ENCODE results near the gene PPP2R1B.
A peak's percentile ranks its signal among the peaks of the same experiment; 100 is the strongest.
"Not testable (repeated sequence)": the region's sequence is repeated elsewhere in the genome, so short reads cannot be mapped to it uniquely, and the experiment has no call there.

PPP2R1B gene

GRCh38 chr11:111765984-111766833 is at the start of gene PPP2R1B:
Gene PPP2R1B (minus strand): TSS chr11:111766389. CDS start chr11:111766361, 28 bp downstream.
- DNase-seq (ENCODE audit: low read depth, low spot score) = peak; percentile 18

GRCh38 chr11:111815489-111815888 is 49.3 kb upstream of the PPP2R1B start:
- no peak for DNase-seq (ENCODE audit: low read depth, low spot score)

DNA sequence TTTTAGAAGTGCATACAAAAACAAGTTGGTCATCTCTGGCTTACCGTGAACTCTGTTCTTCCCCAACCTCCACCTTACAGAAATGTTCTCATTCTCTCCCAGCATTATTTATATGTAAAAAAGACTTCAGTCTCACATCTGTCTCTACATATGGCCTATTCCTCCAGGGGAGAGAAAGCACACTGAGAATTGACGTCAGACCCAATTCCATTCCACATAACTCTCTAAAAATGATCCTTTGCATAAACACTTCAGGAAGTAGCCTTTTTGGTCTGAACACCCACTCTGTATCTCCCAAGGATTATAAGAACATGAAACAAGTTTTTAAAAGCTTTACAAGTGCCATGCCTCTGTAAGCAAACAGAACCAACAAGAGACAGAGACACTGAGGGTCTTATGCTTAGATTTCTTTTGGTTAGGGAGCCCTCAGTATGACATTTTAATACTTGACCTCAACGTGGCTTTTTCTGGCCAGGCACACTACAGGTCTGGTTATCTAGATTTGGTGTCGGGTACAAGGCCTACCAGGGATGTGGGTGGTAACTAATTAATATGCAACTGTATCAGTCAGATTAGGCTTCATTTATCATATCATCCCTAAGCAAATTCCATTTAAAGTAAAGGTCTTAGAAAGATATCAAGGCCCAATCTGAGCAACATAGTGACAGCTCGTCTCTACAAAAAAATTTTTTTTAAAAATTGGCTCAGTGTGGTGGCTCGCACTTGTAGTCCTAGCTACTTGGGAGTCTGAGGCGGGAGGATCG is 48.5 kb upstream of the PPP2R1B start:
- peak; percentile 85 for DNase-seq (ENCODE audit: low read depth, low spot score)

- DNase-seq (ENCODE audit: low read depth, low spot score) = no peak
These were observed 47.9 kb upstream of the PPP2R1B start for GRCh38 chr11:111814106-111814505.

DNA sequence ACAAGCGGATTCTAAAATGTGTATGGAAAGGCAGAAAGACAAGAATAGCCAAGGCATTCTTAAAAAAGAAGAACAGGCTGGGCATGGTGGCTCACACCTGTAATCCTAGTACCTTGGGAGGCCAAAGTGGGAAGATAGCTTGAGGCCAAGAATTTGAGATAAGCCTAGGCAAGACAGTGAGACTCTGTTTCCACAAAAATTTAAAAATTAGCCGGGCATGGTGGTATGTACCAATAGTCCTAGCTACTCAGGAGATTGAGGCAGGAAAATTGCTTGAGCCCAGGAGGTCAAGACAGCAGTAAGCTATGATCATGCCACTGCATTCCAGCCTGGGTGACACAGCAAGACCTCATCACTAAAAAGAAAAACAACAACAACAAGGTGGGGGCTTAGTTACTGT is 46.0 kb upstream of the PPP2R1B start:
- DNase-seq (ENCODE audit: low read depth, low spot score) = no peak

DNA sequence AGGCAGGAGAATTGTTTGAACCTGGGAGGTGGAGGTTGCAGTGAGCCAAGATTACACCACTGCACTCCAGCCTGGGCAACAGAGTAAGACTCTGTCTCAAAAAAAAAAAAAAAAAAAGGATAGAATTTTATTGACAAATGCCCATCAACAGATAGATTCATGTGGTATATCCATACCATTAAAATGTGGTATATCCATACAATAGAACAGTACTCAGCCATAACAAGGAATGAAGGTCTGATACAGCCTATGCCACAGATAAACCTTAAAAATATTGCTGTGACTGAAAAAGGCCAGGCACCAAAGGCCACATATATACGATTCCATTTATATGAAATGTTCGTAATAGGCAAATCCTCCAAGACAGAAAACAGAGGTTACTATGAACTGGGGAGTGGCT is 45.3 kb upstream of the PPP2R1B start:
- DNase-seq (ENCODE audit: low read depth, low spot score) = no peak

DNA sequence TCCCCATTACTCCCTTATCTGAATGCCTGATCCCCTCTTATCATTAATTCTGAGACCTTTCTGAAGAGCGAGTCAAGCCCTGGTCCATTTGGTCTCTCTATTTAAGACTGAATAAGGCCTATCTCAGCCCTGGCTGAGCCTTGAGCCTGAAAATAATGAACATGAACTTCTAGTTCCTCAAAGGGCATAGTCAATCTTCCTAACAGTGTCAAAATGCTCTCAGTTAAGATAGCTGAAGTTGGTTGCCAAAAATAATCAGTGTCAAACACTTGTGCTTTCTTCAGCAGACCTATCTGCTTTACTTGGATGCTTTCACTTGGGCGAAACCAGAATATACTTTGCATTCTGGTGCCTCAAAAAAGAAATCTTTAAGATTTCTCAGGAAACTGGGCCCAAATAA is 42.6 kb upstream of the PPP2R1B start:
- DNase-seq (ENCODE audit: low read depth, low spot score) = no peak

DNA sequence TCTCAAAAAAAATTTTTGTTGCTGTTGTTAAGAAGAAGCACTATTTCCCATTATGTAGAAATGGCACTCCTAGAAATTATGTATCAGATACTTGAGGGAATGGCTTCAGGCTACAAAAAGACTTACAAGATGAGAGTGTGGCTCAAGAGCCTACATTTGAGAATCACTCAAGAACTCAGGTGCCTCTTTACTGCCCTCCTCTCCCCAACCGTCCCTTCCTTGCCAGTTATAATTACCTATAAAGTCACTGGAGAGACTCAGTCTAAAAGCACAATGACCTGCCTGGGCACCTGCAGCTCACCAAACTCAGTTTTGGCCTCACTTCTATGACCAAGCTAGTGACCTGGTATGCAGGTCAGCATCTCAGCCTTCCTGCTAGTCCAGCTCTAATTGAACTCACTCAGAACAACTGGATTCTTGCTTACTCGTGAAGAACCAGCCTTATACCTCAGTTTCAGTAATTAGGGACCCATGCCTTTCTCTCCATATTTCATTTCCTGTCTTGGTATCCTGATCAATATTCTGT is 41.9 kb upstream of the PPP2R1B start:
- no peak for DNase-seq (ENCODE audit: low read depth, low spot score)

DNA sequence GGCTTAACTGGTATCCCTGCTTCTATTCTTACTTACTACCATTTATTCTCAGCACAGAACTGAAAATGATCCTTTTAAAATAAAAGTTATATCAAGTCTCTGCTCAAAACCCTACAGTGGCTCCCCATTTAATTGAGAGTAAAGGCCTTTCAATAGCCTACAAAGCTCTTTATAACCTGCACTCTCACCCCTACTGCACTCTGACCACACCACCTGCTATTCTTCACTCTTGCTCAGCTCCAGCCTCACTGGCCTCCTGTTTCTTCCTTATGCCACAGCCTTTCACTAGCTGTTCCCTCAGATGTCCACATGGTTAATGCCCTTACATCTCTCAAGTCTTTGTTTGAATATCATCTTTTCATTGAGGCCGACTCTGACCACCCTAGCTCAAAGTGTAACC is 40.9 kb upstream of the PPP2R1B start:
- DNase-seq (ENCODE audit: low read depth, low spot score) = no peak

DNA sequence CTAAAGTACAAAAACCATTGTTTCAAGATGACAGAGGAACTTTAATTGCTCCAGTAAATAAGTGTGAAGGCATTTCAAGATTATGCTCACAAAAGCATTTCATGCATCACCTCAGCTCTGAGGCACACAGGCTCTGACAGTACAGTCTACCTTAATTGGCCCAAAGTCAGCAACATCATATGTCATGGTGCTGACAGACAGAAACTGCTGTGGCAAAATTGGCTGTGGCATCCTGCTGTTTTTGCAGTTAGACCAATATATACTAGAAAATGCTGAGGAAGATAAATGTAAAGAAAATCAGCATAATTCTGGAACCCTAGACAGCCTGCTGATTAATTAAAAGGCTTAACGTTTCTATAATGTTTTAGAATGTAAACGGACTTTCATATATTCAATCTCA is 34.9 kb upstream of the PPP2R1B start:
- no peak for DNase-seq (ENCODE audit: low read depth, low spot score)

DNA sequence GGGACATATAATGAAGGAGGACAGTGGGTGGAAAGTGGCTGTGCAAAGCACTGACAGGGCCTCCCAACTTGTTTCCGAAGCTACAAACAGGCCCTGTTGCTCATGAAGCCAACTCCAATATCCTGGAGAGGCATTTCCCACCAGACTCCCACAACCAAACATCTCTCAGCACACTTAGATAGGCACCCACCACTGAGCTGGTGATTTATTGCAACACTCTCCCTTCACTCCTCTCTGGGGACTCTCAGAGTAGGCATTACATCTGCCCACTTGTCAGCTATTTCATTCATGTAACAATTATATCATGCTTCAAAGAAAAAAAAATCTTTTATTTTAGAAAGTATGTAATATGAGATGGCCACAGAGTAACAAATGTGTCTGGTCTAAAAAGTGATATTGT is 32.1 kb upstream of the PPP2R1B start:
- no peak for DNase-seq (ENCODE audit: low read depth, low spot score)

DNA sequence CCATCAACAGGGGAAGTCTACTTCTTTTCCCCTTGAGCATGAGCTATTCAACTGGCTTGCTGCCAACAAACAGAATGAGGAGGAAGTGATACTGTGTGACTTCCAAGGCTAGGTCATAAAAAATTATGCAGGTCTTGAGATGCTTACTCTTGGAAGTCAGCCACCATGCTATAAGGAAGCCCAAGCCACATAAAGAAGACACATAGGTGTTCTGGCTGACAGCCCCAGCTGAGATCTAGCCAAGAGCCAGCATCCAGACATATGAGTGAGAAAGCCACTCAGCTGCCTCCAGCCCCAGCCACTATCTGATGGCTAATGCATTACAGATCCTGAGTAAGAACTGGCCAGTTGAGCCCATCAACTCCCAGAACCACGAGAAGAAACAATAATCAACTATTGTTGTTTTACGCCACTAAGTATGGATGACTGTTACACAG is 31.0 kb upstream of the PPP2R1B start:
- no peak for DNase-seq (ENCODE audit: low read depth, low spot score)

DNA sequence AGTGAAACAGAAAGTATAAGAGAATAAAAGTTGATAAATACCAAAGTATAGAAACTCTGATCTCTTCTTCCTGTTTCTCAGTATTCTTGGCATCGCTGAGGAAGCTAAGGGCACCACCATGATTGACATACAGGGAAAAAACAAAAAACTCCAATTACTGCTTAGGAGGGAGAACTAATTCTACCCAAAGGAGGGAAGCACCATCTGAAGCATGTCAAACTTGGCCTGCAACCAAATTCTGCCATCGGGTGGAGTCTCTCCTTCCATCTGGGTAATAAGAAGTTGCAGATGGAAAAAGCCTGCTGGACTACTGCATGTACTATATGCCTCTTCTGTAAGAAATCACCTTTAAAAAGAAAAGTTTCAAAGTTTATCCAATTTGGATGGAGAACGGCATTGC is 30.5 kb upstream of the PPP2R1B start:
- DNase-seq (ENCODE audit: low read depth, low spot score) = no peak

GRCh38 chr11:111795334-111795985 is 29.3 kb upstream of the PPP2R1B start:
- DNase-seq (ENCODE audit: low read depth, low spot score) = no peak

DNA sequence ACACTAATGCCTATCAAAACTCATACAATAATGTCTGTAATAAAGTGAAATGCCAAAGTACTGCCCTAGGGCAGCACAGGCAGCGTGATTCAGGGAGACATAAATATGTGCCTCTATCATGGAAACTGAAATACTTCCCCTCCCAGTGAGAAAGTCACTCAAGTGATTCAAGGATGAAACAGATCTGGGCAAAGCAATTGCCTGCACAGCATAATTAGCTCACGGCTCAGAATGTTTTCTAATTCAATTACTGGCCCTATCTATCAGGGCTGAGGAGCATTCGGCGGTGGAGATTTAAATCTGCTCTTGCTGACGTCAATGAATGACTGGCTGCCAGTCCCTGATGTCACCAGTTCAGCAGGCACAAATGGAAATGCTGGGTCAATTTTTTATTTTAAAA is 27.7 kb upstream of the PPP2R1B start:
- DNase-seq (ENCODE audit: low read depth, low spot score) = no peak

DNA sequence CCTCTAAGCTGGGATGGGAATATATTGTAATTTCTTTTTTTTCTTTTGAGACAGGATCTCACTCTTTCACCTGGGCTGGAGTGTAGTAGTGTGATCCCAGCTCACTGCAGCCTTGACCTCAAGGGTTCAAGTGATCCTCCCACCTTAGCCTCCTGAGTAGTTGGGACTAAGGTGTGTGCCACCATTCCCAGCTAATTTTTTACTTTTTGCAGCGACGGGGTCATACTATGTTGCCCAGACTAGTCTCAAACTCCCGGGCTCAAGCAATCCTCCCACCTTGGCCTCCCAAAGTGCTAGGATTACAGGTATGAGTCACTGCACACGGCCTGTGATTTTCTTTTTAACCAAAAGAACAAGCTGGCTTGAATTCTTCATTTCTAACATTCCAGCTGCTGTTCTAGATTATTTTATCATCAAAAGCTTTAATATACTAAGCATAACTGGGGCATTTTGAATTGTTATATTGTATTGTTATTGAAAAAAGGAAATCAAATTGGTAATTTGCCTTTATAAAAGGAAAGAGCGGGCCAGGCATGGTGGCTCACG is 26.8 kb upstream of the PPP2R1B start:
- DNase-seq (ENCODE audit: low read depth, low spot score) = no peak

DNA sequence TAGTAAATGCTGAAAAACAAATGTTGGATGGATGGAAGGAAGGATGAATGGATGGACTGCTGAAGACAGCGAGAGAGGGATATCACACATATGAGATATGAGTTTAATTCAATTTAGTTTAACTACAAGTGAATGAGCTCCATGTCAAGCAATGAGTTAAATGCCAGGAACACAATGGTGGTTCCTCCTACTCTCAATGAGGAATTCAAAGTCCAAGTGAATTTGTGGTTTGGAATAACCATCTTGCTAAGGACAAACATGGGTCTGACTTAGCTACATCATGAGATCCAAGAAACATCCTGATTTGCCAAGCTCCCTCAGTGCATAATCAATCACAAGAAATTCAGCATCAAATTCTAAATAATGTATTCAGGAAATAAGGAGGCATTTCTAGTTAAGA is 26.1 kb upstream of the PPP2R1B start:
- DNase-seq (ENCODE audit: low read depth, low spot score) = no peak

DNA sequence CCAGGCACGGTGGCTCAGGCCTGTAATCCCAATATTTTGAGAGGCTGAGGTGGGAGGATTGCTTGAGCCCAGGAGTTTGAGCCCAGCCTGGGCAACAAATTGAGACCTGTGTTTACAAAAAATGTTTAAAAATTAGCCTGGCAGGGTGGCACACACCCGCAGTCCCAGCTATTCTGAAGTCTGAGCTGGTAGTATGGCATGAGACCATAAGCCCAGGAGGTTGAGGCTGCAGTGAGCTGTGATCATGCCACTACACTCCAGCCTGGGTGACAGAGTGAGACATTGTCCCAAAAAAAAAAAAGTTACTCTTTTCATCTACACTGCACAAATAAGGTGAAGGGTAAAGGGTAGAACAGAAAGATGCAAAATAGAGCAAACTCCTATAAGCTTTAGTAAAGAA is 22.3 kb upstream of the PPP2R1B start:
- DNase-seq (ENCODE audit: low read depth, low spot score) = no peak

DNA sequence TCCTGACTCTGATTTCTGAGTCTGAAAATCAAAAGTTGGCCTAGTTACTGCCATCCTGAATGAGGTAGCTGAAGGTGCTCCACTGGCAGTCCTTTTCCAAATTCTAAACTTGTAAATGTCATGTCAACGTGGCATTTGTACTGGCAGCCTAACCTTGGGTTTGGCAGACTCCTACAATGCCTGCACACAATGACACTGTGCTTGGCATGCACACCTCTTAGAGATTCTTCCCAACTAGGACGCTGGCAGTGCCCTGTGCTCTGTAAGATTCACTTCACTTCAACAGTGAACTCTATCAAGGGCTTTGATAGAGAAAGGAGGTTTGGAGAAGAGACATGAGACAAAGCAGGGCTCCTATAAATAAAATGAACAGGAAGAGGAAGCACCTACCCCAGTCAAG is 21.9 kb upstream of the PPP2R1B start:
- DNase-seq (ENCODE audit: low read depth, low spot score) = no peak

- DNase-seq (ENCODE audit: low read depth, low spot score) = no peak
These were observed 19.8 kb upstream of the PPP2R1B start for GRCh38 chr11:111785886-111786412.

- DNase-seq (ENCODE audit: low read depth, low spot score) = no peak
These were observed 18.9 kb upstream of the PPP2R1B start for GRCh38 chr11:111785076-111785475.

GRCh38 chr11:111784311-111784710 is 18.1 kb upstream of the PPP2R1B start:
- not testable (repeated sequence) for DNase-seq (ENCODE audit: low read depth, low spot score)
